Activated gamma-delta T cell (primary cell): Measurements from ENCODE around the gene RANGRF.
"Not testable (repeated sequence)": the region's sequence is repeated elsewhere in the genome, so short reads cannot be mapped to it uniquely, and the experiment has no call there.

Experiments
- DNase-seq: peaks from one replicate; lab custom pipeline; 2025; lab: John Stamatoyannopoulos, UW
- total RNA-seq, 2 donors: gene quantifications; one replicate each; lab custom pipeline; 2026; lab: John Stamatoyannopoulos, UW

Gene RANGRF
- total RNA-seq, result 20.8 to 27.5 reads per million in 2 donors

- peak; percentile 68 for DNase-seq
Measured at GRCh38 chr17:8288336-8289102, at the start of gene RANGRF. RANGRF (plus strand) TSS chr17:8288670; CDS start chr17:8288789, 119 bp downstream.

GRCh38 chr17:8243827-8244226 is 44.6 kb upstream of the RANGRF start:
- no peak for DNase-seq

- no peak for DNase-seq
Measured at GRCh38 chr17:8244768-8245167, 43.7 kb upstream of the RANGRF start.

- peak; percentile 98 for DNase-seq
Measured at GRCh38 chr17:8248751-8249607, 39.5 kb upstream of the RANGRF start, which contains the start of gene PFAS. PFAS (plus strand) TSS chr17:8249289; CDS start chr17:8253938, 4,649 bp downstream.

GRCh38 chr17:8249621-8250500 is 38.6 kb upstream of the RANGRF start:
- DNase-seq, result no peak

GRCh38 chr17:8251411-8251810 is 37.1 kb upstream of the RANGRF start:
- DNase-seq, result not testable (repeated sequence)

- no peak for DNase-seq
Measured at GRCh38 chr17:8253801-8254200, 34.7 kb upstream of the RANGRF start.

GRCh38 chr17:8254881-8255280 is 33.6 kb upstream of the RANGRF start:
- DNase-seq, result no peak

GRCh38 chr17:8255499-8255898 is 33.0 kb upstream of the RANGRF start:
- no peak for DNase-seq

- no peak for DNase-seq
Measured at GRCh38 chr17:8256291-8256690, 32.2 kb upstream of the RANGRF start.

- no peak for DNase-seq
Measured at GRCh38 chr17:8256691-8257090, 31.8 kb upstream of the RANGRF start.

- DNase-seq, result no peak
Measured at GRCh38 chr17:8257801-8258200, 30.7 kb upstream of the RANGRF start.

GRCh38 chr17:8264320-8264719 is 24.1 kb upstream of the RANGRF start:
- DNase-seq, result no peak

GRCh38 chr17:8264836-8265542 is 23.5 kb upstream of the RANGRF start:
- no peak for DNase-seq

- no peak for DNase-seq
Measured at GRCh38 chr17:8266648-8267479, 21.6 kb upstream of the RANGRF start.

GRCh38 chr17:8267480-8268147 is 20.9 kb upstream of the RANGRF start:
- no peak for DNase-seq

GRCh38 chr17:8268550-8269298 is 19.7 kb upstream of the RANGRF start:
- no peak for DNase-seq

GRCh38 chr17:8272421-8272820 is 16.0 kb upstream of the RANGRF start:
- no peak for DNase-seq

- no peak for DNase-seq
Measured at GRCh38 chr17:8273884-8274444, 14.5 kb upstream of the RANGRF start.
